HepG2 (cell line): Measurements from ENCODE around the gene PHTF2. TPM values are rescaled to one million over a fixed set of nuclear protein-coding genes. Genes with fewer than 3 reads are reported as not detected.

Experiments
- ATAC-seq: fragments of 200-7000 bp; cut with Tn5 transposase; 3 replicates; pipeline ENCODE4 v1.9.1; 2020; ENCODE audit warnings: mild to moderate bottlenecking, moderate library complexity
- BruUV-seq: library from RNA; stranded (reverse); fragments of 400-500 nt; replicated peaks from 2 replicates; lab custom pipeline; 2021; lab: Mats Ljungman, UMichigan
- CTCF ChIA-PET: fragments of 300-600 bp; formaldehyde crosslinking; extraction: SDS; loops from one replicate; lab custom pipeline; 2021; ENCODE audit warnings: low total read pairs, inconsistent platforms, low intra/inter-chr PET ratio; lab: Yijun Ruan, JAX
- POLR2A ChIA-PET: fragments of 350-600 bp; sonication (Branson Sonifier 250); formaldehyde crosslinking; loops from one replicate; lab custom pipeline; 2020; ENCODE audit warnings: antibody characterized with exemption, inconsistent platforms; lab: Yijun Ruan, JAX
- DNase-seq: peaks from one replicate; pipeline ENCODE4 v3.0.0-alpha.2; 2015; ENCODE audit warnings: low spot score
- FAIRE-seq: peaks from 3 replicates; lab custom pipeline; 2011; peaks lifted over from hg19 to GRCh38; lab: Jason Lieb, UNC
- H2AFZ ChIP-seq: one replicate; pipeline ENCODE4 v1.6.1; 2011; ENCODE audit warnings: low read length, inconsistent platforms
- H3K27ac ChIP-seq: fragments of 300-600 bp; 3 replicates; pipeline ENCODE4 v1.8.0; 2011; ENCODE audit warnings: mixed run types, mild to moderate bottlenecking, mixed read lengths, low read length, inconsistent platforms; ENCODE audit not compliant: insufficient read depth; ENCODE audit errors: extremely low read length
- H3K27me3 ChIP-seq, 2 experiments: fragments of 200-600 bp in 1 of 2; 2 replicates in 1 of 2; 3 replicates in 1 of 2; pipeline versions ENCODE4 v1.6.0 to v1.8.0; 2011; ENCODE audit warnings: low read length in 2 of 2, mild to moderate bottlenecking in 2 of 2, moderate library complexity in 2 of 2, inconsistent platforms in 1 of 2; ENCODE audit not compliant: insufficient read depth in 2 of 2, control insufficient read depth in 1 of 2
- H3K36me3 ChIP-seq, 2 experiments: fragments of 200-600 bp in 1 of 2; replicated peaks in 1 of 2; 2 replicates in 1 of 2; 3 replicates in 1 of 2; pipeline versions ENCODE4 v1.5.1 to v1.8.0; 2011; ENCODE audit warnings: low read length in 2 of 2, inconsistent platforms in 1 of 2; ENCODE audit not compliant: insufficient read depth in 2 of 2, control insufficient read depth in 1 of 2
- H3K4me1 ChIP-seq: 2 replicates; pipeline ENCODE4 v1.5.1; 2012; ENCODE audit warnings: low read length, inconsistent platforms; ENCODE audit not compliant: insufficient read depth
- H3K4me2 ChIP-seq: 2 replicates; pipeline ENCODE4 v1.6.0; 2011; ENCODE audit warnings: low read depth, low read length, inconsistent platforms
- H3K4me3 ChIP-seq, 3 experiments: fragments of 200-600 bp in 1 of 3; sonication (generic), shearing (Covaris generic) in 1 of 3; replicated peaks in 1 of 3; 2 replicates each; pipeline ENCODE4 v1.5.1; 2011 to 2016; ENCODE audit warnings: low read length in 3 of 3, inconsistent platforms in 2 of 3, low read depth in 2 of 3, mild to moderate bottlenecking in 2 of 3, control low read depth in 1 of 3, mixed read lengths in 1 of 3; ENCODE audit not compliant: insufficient read depth in 1 of 3
- H3K79me2 ChIP-seq: one replicate; pipeline ENCODE4 v1.6.1; 2011; ENCODE audit warnings: low read length, inconsistent platforms; ENCODE audit not compliant: insufficient read depth
- H3K9ac ChIP-seq: 2 replicates; pipeline ENCODE4 v1.6.0; 2011; ENCODE audit warnings: mild to moderate bottlenecking, low read depth, low read length, inconsistent platforms; ENCODE audit not compliant: insufficient read depth
- H3K9me3 ChIP-seq: 2 replicates; pipeline ENCODE4 v1.5.1; 2012; ENCODE audit warnings: mild to moderate bottlenecking, low read length
- H4K20me1 ChIP-seq: 2 replicates; pipeline ENCODE4 v1.6.0; 2011; ENCODE audit warnings: inconsistent platforms, mild to moderate bottlenecking, low read length, moderate library complexity; ENCODE audit not compliant: insufficient read depth
- CBX5 ChIP-seq: sonication (generic); formaldehyde crosslinking; IDR thresholded peaks from 2 replicates; pipeline ENCODE4 v1.4.0; 2020; ENCODE audit warnings: missing genetic modification reagents, borderline replicate concordance
- KDM5B ChIP-seq: sonication (generic); formaldehyde crosslinking; IDR thresholded peaks from 2 replicates; pipeline ENCODE4 v1.4.0; 2020; ENCODE audit warnings: missing genetic modification reagents, mild to moderate bottlenecking, borderline replicate concordance
- TAF15 ChIP-seq: fragments of 200-400 bp; formaldehyde crosslinking; IDR thresholded peaks from one replicate; pipeline ENCODE4 v1.6.1; 2018; ENCODE audit warnings: mild to moderate bottlenecking, low read depth, low read length; ENCODE audit not compliant: poor library complexity, severe bottlenecking
- YEATS4 ChIP-seq: sonication (generic); formaldehyde crosslinking; IDR thresholded peaks from 2 replicates; pipeline ENCODE4 v1.4.0; 2020; ENCODE audit warnings: missing genetic modification reagents, borderline replicate concordance
- WGBS: methylation state at CpG from one replicate; pipeline ENCODE4 v1.1.6; 2017; ENCODE audit warnings: low lambda C conversion rate; 5-methylcytosine and 5-hydroxymethylcytosine counted together
- in situ Hi-C: cut with HindIII; loops from 2 replicates; pipeline ENCODE4 v1.10.0; 2017; ENCODE audit warnings: low pct_unique_long_range_greater_than_20kb; ENCODE audit not compliant: extremely low pct_ligation_motif_present
- intact Hi-C: fragments of 100-400 bp; cut with micrococcal nuclease; formaldehyde crosslinking; loops from one replicate; pipeline ENCODE4 v1.10.0; 2022; ENCODE audit not compliant: unreplicated experiment
- polyA plus RNA-seq, 8 experiments: library from polyadenylated mRNA; depleted of rRNA in 3 of 8; stranded (reverse) in 7 of 8; unstranded in 1 of 8; fragments of >200 nt; fragmentation: Illumina TruSeq in 4 of 8; extraction: Trizol in 4 of 8; gene quantifications; 2 replicates each; pipeline versions ENCODE4 v1.2.1 to v1.2.3, GENCODE V29; 2011 to 2016; ENCODE audit warnings: low read depth in 4 of 8, missing spikeins in 1 of 8, mixed read lengths in 1 of 8; ENCODE audit not compliant: insufficient read depth in 1 of 8
- total RNA-seq, 5 experiments: library from RNA; depleted of rRNA; stranded (reverse); fragments of >200 nt; fragmentation: Illumina TruSeq; extraction: Trizol; gene quantifications; 2 replicates each; pipeline ENCODE4 v1.2.3, GENCODE V29; 2016; ENCODE audit warnings: low read depth in 1 of 5
- TF ChIP-seq, protein P1 (sequence below): sonication (generic); formaldehyde crosslinking; IDR thresholded peaks from 2 replicates; pipeline ENCODE4 v1.8.0; 2022; ENCODE audit warnings: mild to moderate bottlenecking, missing genetic modification reagents, borderline replicate concordance
- TF ChIP-seq, protein P2 (sequence below): IDR thresholded peaks from 2 replicates; pipeline ENCODE4 v1.6.1; 2012; ENCODE audit warnings: low read length, improper control_type of control experiment
- TF ChIP-seq, protein P3 (sequence below): sonication (generic); formaldehyde crosslinking; IDR thresholded peaks from 2 replicates; pipeline ENCODE4 v1.4.0; 2020; ENCODE audit warnings: missing genetic modification reagents, borderline replicate concordance

PHTF2 gene
- total and polyA plus RNA-seq, 2 of the 13 experiments (the other 11 are each of a cell fraction or from before 2014, with no cell fraction given), result 7.4 to 10.2 TPM

DNA sequence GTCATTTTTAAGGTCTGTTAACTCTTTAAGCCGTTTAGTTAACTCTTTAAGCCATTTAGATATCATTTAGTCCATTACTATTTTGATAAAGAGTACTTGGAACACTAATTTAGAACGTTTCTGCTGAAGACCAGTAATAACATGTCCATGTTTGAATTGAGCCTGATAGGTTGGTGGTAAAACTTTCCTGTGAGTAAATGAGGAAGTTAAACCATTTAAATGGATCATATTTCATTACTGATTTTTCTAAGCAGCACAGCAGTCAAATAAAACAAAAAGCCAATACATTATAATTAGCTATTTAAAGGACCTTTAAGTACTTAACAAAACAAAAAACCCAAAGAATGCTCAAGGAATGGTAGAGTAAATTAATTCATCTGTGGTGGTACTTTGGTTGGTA is 29.4 kb downstream of the PHTF2 start:
- TF ChIP-seq, protein P1, sequence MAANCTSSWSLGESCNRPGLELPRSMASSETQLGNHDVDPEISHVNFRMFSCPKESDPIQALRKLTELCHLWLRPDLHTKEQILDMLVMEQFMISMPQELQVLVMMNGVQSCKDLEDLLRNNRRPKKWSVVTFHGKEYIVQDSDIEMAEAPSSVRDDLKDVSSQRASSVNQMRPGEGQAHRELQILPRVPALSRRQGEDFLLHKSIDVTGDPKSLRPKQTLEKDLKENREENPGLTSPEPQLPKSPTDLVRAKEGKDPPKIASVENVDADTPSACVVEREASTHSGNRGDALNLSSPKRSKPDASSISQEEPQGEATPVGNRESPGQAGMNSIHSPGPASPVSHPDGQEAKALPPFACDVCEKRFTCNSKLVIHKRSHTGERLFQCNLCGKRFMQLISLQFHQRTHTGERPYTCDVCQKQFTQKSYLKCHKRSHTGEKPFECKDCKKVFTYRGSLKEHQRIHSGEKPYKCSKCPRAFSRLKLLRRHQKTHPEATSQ (CRISPR knock-in tag), result no peak
- H3K27me3 ChIP-seq, result no peaks in the 10 kb centered on the region
- H2AFZ ChIP-seq, result no peak overlapping the region
- H3K36me3 ChIP-seq, result no peaks in the 10 kb centered on the region
- ChIA-PET POLR2A (interaction anchor here (0.5 kb wide), 1 partner anchor 35 kb away, joined by 3 read pairs; no protein-coding TSS in a partner anchor), CTCF (no interaction called here)
- no peak overlapping the region for H3K4me3 ChIP-seq
- intact Hi-C loops, result no loop called here
- ATAC-seq (no peak), FAIRE-seq (no peak), DNase-seq (no peak)
- no peaks in the 10 kb centered on the region for H4K20me1 ChIP-seq
- no peaks in the 10 kb centered on the region for H3K79me2 ChIP-seq
- H3K9me3 ChIP-seq, result no peaks in the 10 kb centered on the region
- 76% methylated on average over 2 of the region's 2 CpGs for WGBS
- in situ Hi-C loops, result no loop called here
- no peak overlapping the region for H3K4me2 ChIP-seq
- no peak overlapping the region for H3K27ac ChIP-seq
- no peak overlapping the region for H3K9ac ChIP-seq
- no TSS peak for BruUV-seq
- H3K4me1 ChIP-seq, result no peaks in the 10 kb centered on the region

DNA sequence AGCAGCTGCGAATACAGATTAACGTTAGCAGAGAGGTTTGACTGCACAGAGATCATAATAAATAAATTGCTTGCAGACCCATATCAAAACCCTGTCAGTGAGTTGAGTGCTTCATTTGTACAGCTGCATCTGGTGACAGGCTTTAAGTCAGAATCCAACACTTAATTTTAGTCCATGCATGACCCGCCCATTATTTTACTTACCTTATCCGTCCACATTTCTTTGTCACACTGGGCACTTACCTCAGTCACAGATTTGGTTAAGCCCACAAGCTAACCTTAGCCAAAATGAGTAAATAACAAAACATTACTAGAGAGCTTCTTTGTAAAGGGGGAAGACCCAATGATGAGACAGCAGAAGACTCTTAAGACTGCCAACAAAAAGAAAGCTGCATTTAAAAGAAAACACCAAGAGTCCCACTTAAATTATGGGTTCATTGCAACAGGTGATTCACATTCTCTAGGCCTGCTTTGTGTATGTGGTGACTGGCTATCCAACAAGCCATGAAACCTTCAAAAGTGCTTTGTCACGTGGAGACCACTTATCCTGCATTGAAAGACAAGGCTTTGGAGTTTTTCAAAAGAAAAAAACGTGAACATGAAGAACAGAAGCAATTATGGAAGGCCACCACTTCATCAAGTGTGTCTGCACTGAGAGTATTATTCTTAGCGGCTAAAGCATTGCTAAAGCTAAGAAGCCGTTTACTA is 32.2 kb downstream of the PHTF2 start:
- 93% methylated on average over 8 of the region's 8 CpGs for WGBS
- in situ Hi-C loops, result no loop called here
- Histone ChIP-seq H3K4me3 (no peak overlapping the region), H3K9me3 (no peaks in the 10 kb centered on the region), H3K79me2 (no peaks in the 10 kb centered on the region), H3K9ac (no peak overlapping the region), H3K27me3 (no peaks in the 10 kb centered on the region), H2AFZ (no peak overlapping the region), H4K20me1 (no peaks in the 10 kb centered on the region), H3K36me3 (no peaks in the 10 kb centered on the region), H3K27ac (no peak overlapping the region), H3K4me2 (no peak overlapping the region), H3K4me1 (peaks cover 11% of the 10 kb centered on the region)
- ATAC-seq (no peak), FAIRE-seq (no peak), DNase-seq (no peak)
- POLR2A ChIA-PET, result no interaction called here
- intact Hi-C loops, result no loop called here
- CTCF ChIA-PET, result no interaction called here
- no TSS peak for BruUV-seq
- TF ChIP-seq KDM5B (CRISPR knock-in tag), result no peak
- TF ChIP-seq YEATS4 (CRISPR knock-in tag), result no peak
- no peak for TF ChIP-seq TAF15
- TF ChIP-seq CBX5 (CRISPR knock-in tag), result no peak
- TF ChIP-seq, protein P2, sequence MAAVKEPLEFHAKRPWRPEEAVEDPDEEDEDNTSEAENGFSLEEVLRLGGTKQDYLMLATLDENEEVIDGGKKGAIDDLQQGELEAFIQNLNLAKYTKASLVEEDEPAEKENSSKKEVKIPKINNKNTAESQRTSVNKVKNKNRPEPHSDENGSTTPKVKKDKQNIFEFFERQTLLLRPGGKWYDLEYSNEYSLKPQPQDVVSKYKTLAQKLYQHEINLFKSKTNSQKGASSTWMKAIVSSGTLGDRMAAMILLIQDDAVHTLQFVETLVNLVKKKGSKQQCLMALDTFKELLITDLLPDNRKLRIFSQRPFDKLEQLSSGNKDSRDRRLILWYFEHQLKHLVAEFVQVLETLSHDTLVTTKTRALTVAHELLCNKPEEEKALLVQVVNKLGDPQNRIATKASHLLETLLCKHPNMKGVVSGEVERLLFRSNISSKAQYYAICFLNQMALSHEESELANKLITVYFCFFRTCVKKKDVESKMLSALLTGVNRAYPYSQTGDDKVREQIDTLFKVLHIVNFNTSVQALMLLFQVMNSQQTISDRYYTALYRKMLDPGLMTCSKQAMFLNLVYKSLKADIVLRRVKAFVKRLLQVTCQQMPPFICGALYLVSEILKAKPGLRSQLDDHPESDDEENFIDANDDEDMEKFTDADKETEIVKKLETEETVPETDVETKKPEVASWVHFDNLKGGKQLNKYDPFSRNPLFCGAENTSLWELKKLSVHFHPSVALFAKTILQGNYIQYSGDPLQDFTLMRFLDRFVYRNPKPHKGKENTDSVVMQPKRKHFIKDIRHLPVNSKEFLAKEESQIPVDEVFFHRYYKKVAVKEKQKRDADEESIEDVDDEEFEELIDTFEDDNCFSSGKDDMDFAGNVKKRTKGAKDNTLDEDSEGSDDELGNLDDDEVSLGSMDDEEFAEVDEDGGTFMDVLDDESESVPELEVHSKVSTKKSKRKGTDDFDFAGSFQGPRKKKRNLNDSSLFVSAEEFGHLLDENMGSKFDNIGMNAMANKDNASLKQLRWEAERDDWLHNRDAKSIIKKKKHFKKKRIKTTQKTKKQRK, result no peak
- TF ChIP-seq, protein P3, sequence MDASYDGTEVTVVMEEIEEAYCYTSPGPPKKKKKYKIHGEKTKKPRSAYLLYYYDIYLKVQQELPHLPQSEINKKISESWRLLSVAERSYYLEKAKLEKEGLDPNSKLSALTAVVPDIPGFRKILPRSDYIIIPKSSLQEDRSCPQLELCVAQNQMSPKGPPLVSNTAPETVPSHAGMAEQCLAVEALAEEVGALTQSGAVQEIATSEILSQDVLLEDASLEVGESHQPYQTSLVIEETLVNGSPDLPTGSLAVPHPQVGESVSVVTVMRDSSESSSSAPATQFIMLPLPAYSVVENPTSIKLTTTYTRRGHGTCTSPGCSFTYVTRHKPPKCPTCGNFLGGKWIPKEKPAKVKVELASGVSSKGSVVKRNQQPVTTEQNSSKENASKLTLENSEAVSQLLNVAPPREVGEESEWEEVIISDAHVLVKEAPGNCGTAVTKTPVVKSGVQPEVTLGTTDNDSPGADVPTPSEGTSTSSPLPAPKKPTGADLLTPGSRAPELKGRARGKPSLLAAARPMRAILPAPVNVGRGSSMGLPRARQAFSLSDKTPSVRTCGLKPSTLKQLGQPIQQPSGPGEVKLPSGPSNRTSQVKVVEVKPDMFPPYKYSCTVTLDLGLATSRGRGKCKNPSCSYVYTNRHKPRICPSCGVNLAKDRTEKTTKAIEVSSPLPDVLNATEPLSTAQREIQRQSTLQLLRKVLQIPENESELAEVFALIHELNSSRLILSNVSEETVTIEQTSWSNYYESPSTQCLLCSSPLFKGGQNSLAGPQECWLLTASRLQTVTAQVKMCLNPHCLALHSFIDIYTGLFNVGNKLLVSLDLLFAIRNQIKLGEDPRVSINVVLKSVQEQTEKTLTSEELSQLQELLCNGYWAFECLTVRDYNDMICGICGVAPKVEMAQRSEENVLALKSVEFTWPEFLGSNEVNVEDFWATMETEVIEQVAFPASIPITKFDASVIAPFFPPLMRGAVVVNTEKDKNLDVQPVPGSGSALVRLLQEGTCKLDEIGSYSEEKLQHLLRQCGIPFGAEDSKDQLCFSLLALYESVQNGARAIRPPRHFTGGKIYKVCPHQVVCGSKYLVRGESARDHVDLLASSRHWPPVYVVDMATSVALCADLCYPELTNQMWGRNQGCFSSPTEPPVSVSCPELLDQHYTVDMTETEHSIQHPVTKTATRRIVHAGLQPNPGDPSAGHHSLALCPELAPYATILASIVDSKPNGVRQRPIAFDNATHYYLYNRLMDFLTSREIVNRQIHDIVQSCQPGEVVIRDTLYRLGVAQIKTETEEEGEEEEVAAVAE (CRISPR knock-in tag), result no peak
